HEK293 (cell line): Measurements from ENCODE around the gene HSF5.
A peak's percentile ranks its signal among the peaks of the same experiment; 100 is the strongest.

Experiments
- CTCF ChIA-PET: fragments of 350-600 bp; formaldehyde crosslinking; extraction: SDS; loops from one replicate; lab custom pipeline; 2021; ENCODE audit warnings: antibody characterized with exemption; lab: Yijun Ruan, JAX
- POLR2A ChIA-PET: fragments of 300-600 bp; formaldehyde crosslinking; extraction: SDS; loops from one replicate; lab custom pipeline; 2020; ENCODE audit warnings: antibody characterized with exemption, inconsistent platforms; lab: Yijun Ruan, JAX
- H3K27ac ChIP-seq: fragments of 200-500 bp; sonication (Bioruptor generic); 2 replicates; pipeline ENCODE4 v1.5.1; 2014; ENCODE audit warnings: low read depth, low read length, control low read depth, inconsistent platforms; ENCODE audit errors: extremely low read depth
- H3K36me3 ChIP-seq, 2 experiments: fragments of 200-500 bp in 1 of 2; sonication (Bioruptor generic) in 1 of 2; 1 replicate in 1 of 2; 2 replicates in 1 of 2; pipeline ENCODE4 v1.5.1; 2014 to 2017; ENCODE audit warnings: inconsistent platforms in 2 of 2, low read length in 2 of 2; ENCODE audit not compliant: control insufficient read depth in 2 of 2, insufficient read depth in 1 of 2
- H3K4me1 ChIP-seq: fragments of 200-500 bp; sonication (Bioruptor generic); 2 replicates; pipeline ENCODE4 v1.5.1; 2014; ENCODE audit warnings: mild to moderate bottlenecking, low read length, inconsistent platforms; ENCODE audit not compliant: control insufficient read depth, insufficient read depth
- H3K4me3 ChIP-seq: 2 replicates; pipeline ENCODE4 v1.5.1; 2011; ENCODE audit warnings: low read depth, mild to moderate bottlenecking, control low read depth, low read length, moderate library complexity
- H3K9me3 ChIP-seq: fragments of 200-500 bp; sonication (Bioruptor generic); 2 replicates; pipeline ENCODE4 v1.5.1; 2014; ENCODE audit warnings: low read depth, low read length, inconsistent platforms; ENCODE audit not compliant: control insufficient read depth, insufficient read depth
- ELK4 ChIP-seq: IDR thresholded peaks from 2 replicates; pipeline ENCODE4 v1.6.1; 2011; ENCODE audit warnings: mild to moderate bottlenecking, low read depth, low read length, borderline replicate concordance
- HIC1 ChIP-seq: fragments of 450-650 bp; formaldehyde crosslinking; IDR thresholded peaks from 2 replicates; pipeline ENCODE4 v1.5.1; 2016; ENCODE audit warnings: missing biosample characterization, missing genetic modification characterization
- KLF10 ChIP-seq: fragments of 450-650 bp; IDR thresholded peaks from 2 replicates; pipeline ENCODE4 v1.5.1; 2018; ENCODE audit warnings: missing biosample characterization, mild to moderate bottlenecking, missing genetic modification characterization
- MEIS1 ChIP-seq: sonication (generic); formaldehyde crosslinking; IDR thresholded peaks from 2 replicates; pipeline ENCODE4 v1.8.1; 2022; ENCODE audit warnings: missing genetic modification reagents, mild to moderate bottlenecking, borderline replicate concordance
- PATZ1 ChIP-seq: fragments of 450-650 bp; formaldehyde crosslinking; IDR thresholded peaks from 2 replicates; pipeline ENCODE4 v1.5.1; 2016; ENCODE audit warnings: missing biosample characterization, missing genetic modification characterization
- SCRT2 ChIP-seq: fragments of 450-650 bp; formaldehyde crosslinking; IDR thresholded peaks from 2 replicates; pipeline ENCODE4 v1.5.1; 2016; ENCODE audit warnings: missing biosample characterization, missing genetic modification characterization
- ZBTB11 ChIP-seq: fragments of 450-650 bp; formaldehyde crosslinking; conservative IDR thresholded peaks from 2 replicates; pipeline ENCODE4 v1.5.1; 2016; ENCODE audit warnings: low read depth, missing biosample characterization, missing genetic modification characterization
- ZBTB6 ChIP-seq: fragments of 450-650 bp; formaldehyde crosslinking; IDR thresholded peaks from 2 replicates; pipeline ENCODE4 v1.5.1; 2017; ENCODE audit warnings: missing biosample characterization, missing genetic modification characterization
- ZNF157 ChIP-seq: fragments of 450-650 bp; formaldehyde crosslinking; IDR thresholded peaks from 2 replicates; pipeline ENCODE4 v1.5.1; 2016; ENCODE audit warnings: missing biosample characterization, missing genetic modification characterization
- ZNF169 ChIP-seq: fragments of 450-650 bp; formaldehyde crosslinking; IDR thresholded peaks from 2 replicates; pipeline ENCODE4 v1.5.1; 2016; ENCODE audit warnings: missing biosample characterization, missing genetic modification characterization
- ZNF274 ChIP-seq, 2 experiments: fragments of 200-500 bp in 1 of 2; fragments of 450-650 bp in 1 of 2; sonication (Bioruptor generic) in 1 of 2; formaldehyde crosslinking in 1 of 2; IDR thresholded peaks; 2 replicates each; pipeline versions ENCODE4 v1.5.1 to v1.6.1; 2014 to 2016; ENCODE audit warnings: borderline replicate concordance in 1 of 2, inconsistent platforms in 1 of 2, low read length in 1 of 2, missing biosample characterization in 1 of 2, missing genetic modification characterization in 1 of 2
- ZNF398 ChIP-seq: fragments of 450-650 bp; formaldehyde crosslinking; IDR thresholded peaks from 2 replicates; pipeline ENCODE4 v1.5.1; 2017; ENCODE audit warnings: missing biosample characterization, missing genetic modification characterization
- ZNF548 ChIP-seq: fragments of 450-650 bp; formaldehyde crosslinking; IDR thresholded peaks from 2 replicates; pipeline ENCODE4 v1.5.1; 2016; ENCODE audit warnings: missing biosample characterization, missing genetic modification characterization
- ZNF580 ChIP-seq: fragments of 450-650 bp; formaldehyde crosslinking; IDR thresholded peaks from 2 replicates; pipeline ENCODE4 v1.5.1; 2016; ENCODE audit warnings: missing biosample characterization, missing genetic modification characterization
- ZNF600 ChIP-seq: fragments of 450-650 bp; formaldehyde crosslinking; IDR thresholded peaks from 2 replicates; pipeline ENCODE4 v1.5.1; 2016; ENCODE audit warnings: missing biosample characterization, missing genetic modification characterization
- ZNF645 ChIP-seq: fragments of 450-650 bp; formaldehyde crosslinking; IDR thresholded peaks from 2 replicates; pipeline ENCODE4; 2016; ENCODE audit warnings: missing biosample characterization, missing genetic modification characterization
- ZNF670 ChIP-seq: fragments of 450-650 bp; formaldehyde crosslinking; IDR thresholded peaks from 2 replicates; pipeline ENCODE4 v1.5.1; 2016; ENCODE audit warnings: missing biosample characterization, missing genetic modification characterization, low read depth
- ZNF677 ChIP-seq: fragments of 450-650 bp; IDR thresholded peaks from 2 replicates; pipeline ENCODE4 v1.5.0; 2018; ENCODE audit warnings: missing biosample characterization, mild to moderate bottlenecking, missing genetic modification characterization, moderate library complexity
- ZNF830 ChIP-seq: fragments of 450-650 bp; IDR thresholded peaks from 2 replicates; pipeline ENCODE4 v1.5.0; 2018; ENCODE audit warnings: missing biosample characterization, missing genetic modification characterization, low read depth, mild to moderate bottlenecking, moderate library complexity

The HSF5 gene

GRCh38 chr17:58446086-58446485 is 42.1 kb downstream of the HSF5 start (continued):
- TF ChIP-seq ZNF830 (no peak), ZNF274 (IDR thresholded peaks at IDR 0.05; ENCODE audit: low read length) (no peak), ZNF274 (tag by site-specific recombination; IDR thresholded peaks at IDR 0.05; ENCODE audit: borderline replicate concordance) (no peak), SCRT2 (tag by site-specific recombination) (no peak), MEIS1 (CRISPR knock-in tag) (no peak), ZNF645 (tag by site-specific recombination) (no peak), HIC1 (no peak), ZNF580 (tag by site-specific recombination) (no peak), ELK4 (no peak), ZNF157 (no peak)

GRCh38 chr17:58436805-58437239 is 51.4 kb downstream of the HSF5 start:
- ChIA-PET POLR2A (no interaction called here), CTCF (interaction anchor here (0.8 to 4.8 kb wide), 5 partner anchors 11 to 133 kb away, joined by 4 to 32 read pairs (median 15); no protein-coding TSS in a partner anchor)
- Histone ChIP-seq H3K4me1 (no peaks in the 10 kb centered on the region), H3K36me3 (no peaks in the 10 kb centered on the region), H3K4me3 (no peak overlapping the region), H3K9me3 (no peaks in the 10 kb centered on the region), H3K27ac (no peak overlapping the region)
- TF ChIP-seq ZNF677 (tag by site-specific recombination) (0 out of 2 replicates have a peak, but pooled peaks have one; percentile 59), ZNF169 (tag by site-specific recombination) (no peak)

- CTCF ChIA-PET = interaction anchor here (0.8 to 2.4 kb wide), 3 partner anchors 12 to 119 kb away, joined by 3 to 15 read pairs (median 7); partner anchors contain the start of gene SUPT4H1
- no peak overlapping the region for H3K27ac ChIP-seq
- H3K36me3 ChIP-seq = no peaks in the 10 kb centered on the region
- POLR2A ChIA-PET = interaction anchor here (1.5 kb wide), 1 partner anchor 92 kb away, joined by 3 read pairs; no protein-coding TSS in a partner anchor
- H3K4me1 ChIP-seq = no peaks in the 10 kb centered on the region
- no peak overlapping the region for H3K4me3 ChIP-seq
- H3K9me3 ChIP-seq = no peaks in the 10 kb centered on the region
- TF ChIP-seq ZBTB11 (tag by site-specific recombination) (no peak), KLF10 (tag by site-specific recombination) (no peak), ZNF670 (tag by site-specific recombination) (no peak), ZNF600 (tag by site-specific recombination) (no peak), ZNF398 (tag by site-specific recombination) (no peak), ZNF548 (tag by site-specific recombination) (no peak), ZBTB6 (tag by site-specific recombination) (no peak), PATZ1 (tag by site-specific recombination) (no peak)
Measured at GRCh38 chr17:58436245-58436644, 52.0 kb downstream of the HSF5 start.
